ENCODE measurements around the gene EFNA5.

Gene EFNA5

GRCh38 chr5:107567901-107568671 is 102.7 kb downstream of the EFNA5 start:
- no peak for FAIRE-seq

GRCh38 chr5:107566986-107567385 is 103.8 kb downstream of the EFNA5 start:
- FAIRE-seq: no peak

- FAIRE-seq: no peak
Measured at GRCh38 chr5:107565791-107566767, 104.7 kb downstream of the EFNA5 start.

- FAIRE-seq: no peak
Measured at GRCh38 chr5:107564931-107565372, 105.8 kb downstream of the EFNA5 start.

- FAIRE-seq: no peak
Measured at GRCh38 chr5:107563959-107564544, 106.7 kb downstream of the EFNA5 start.

GRCh38 chr5:107560377-107560776 is 110.4 kb downstream of the EFNA5 start:
- FAIRE-seq: no peak

GRCh38 chr5:107558823-107559375 is 111.8 kb downstream of the EFNA5 start:
- no peak for FAIRE-seq

GRCh38 chr5:107557051-107557658 is 113.6 kb downstream of the EFNA5 start:
- FAIRE-seq: no peak

- no peak for FAIRE-seq
Measured at GRCh38 chr5:107556575-107556974, 114.2 kb downstream of the EFNA5 start.

- no peak for FAIRE-seq
Measured at GRCh38 chr5:107555425-107556090, 115.2 kb downstream of the EFNA5 start.

GRCh38 chr5:107554776-107555424 is 115.8 kb downstream of the EFNA5 start:
- FAIRE-seq: no peak

- no peak for FAIRE-seq
Measured at GRCh38 chr5:107553117-107553555, 117.6 kb downstream of the EFNA5 start.

- no peak for FAIRE-seq
Measured at GRCh38 chr5:107551088-107551487, 119.6 kb downstream of the EFNA5 start.

- no peak for FAIRE-seq
Measured at GRCh38 chr5:107549567-107549966, 121.2 kb downstream of the EFNA5 start.

GRCh38 chr5:107548477-107548876 is 122.3 kb downstream of the EFNA5 start:
- no peak for FAIRE-seq

- no peak for FAIRE-seq
Measured at GRCh38 chr5:107546719-107547118, 124.0 kb downstream of the EFNA5 start.

- no peak for FAIRE-seq
Measured at GRCh38 chr5:107545486-107545885, 125.3 kb downstream of the EFNA5 start.

- no peak for FAIRE-seq
Measured at GRCh38 chr5:107544967-107545366, 125.8 kb downstream of the EFNA5 start.

- no peak for FAIRE-seq
Measured at GRCh38 chr5:107544476-107544875, 126.3 kb downstream of the EFNA5 start.

GRCh38 chr5:107543868-107544267 is 126.9 kb downstream of the EFNA5 start:
- no peak for FAIRE-seq

GRCh38 chr5:107542831-107543231 is 127.9 kb downstream of the EFNA5 start:
- FAIRE-seq: no peak
